IMR-90 (cell line): Measurements from ENCODE around the gene NDOR1.
A peak's percentile ranks its signal among the peaks of the same experiment; 100 is the strongest.

ENCODE experiments used
- CTCF ChIP-seq: conservative IDR thresholded peaks from 2 replicates; pipeline ENCODE4 v1.5.1; 2012; ENCODE audit warnings: mild to moderate bottlenecking, low read depth, low read length, improper control_type of control experiment
- POLR2A ChIP-seq: IDR thresholded peaks from 2 replicates; pipeline ENCODE4 v1.6.1; 2012; ENCODE audit warnings: mild to moderate bottlenecking, low read depth, low read length

GRCh38 chr9:137240318-137240840 lies 34.9 kb downstream of the NDOR1 start:
- TF ChIP-seq CTCF, result no peak
- peak; percentile 37; the same call in 1 of the 2 replicates for TF ChIP-seq POLR2A
